Kidney (tissue), 14 donors: Measurements from ENCODE around the gene PPP1R8. TPM values are rescaled to one million over a fixed set of nuclear protein-coding genes. Genes with fewer than 3 reads are reported as not detected.
A peak's percentile ranks its signal among the peaks of the same experiment; 100 is the strongest.

ENCODE experiments used
- DNase-seq, 5 donors: peaks; one replicate each; pipeline ENCODE4 v3.0.0-alpha.2; 2013 to 2020
- FAIRE-seq: peaks from 2 replicates; lab custom pipeline; 2012; peaks lifted over from hg19 to GRCh38; lab: Jason Lieb, UNC
- H3K27ac ChIP-seq, 2 donors: one replicate each; pipeline ENCODE4 v1.7.0; 2013; ENCODE audit warnings: low read depth in 2 of 2, low read length in 2 of 2, inconsistent platforms in 1 of 2
- H3K27me3 ChIP-seq: one replicate; pipeline ENCODE4 v1.7.1; 2013; ENCODE audit warnings: low read length, inconsistent platforms; ENCODE audit not compliant: control insufficient read depth, insufficient read depth
- H3K36me3 ChIP-seq, 3 donors: one replicate each; pipeline versions ENCODE4 v1.7.0 to v1.7.1; 2013; ENCODE audit warnings: low read length in 3 of 3, control low read depth in 1 of 3, inconsistent platforms in 1 of 3; ENCODE audit not compliant: insufficient read depth in 3 of 3, control insufficient read depth in 2 of 3
- H3K4me1 ChIP-seq, 3 donors: one replicate each; pipeline versions ENCODE4 v1.7.0 to v1.7.1; 2013; ENCODE audit warnings: low read length in 3 of 3, inconsistent platforms in 1 of 3, low read depth in 1 of 3; ENCODE audit not compliant: control insufficient read depth in 2 of 3, insufficient read depth in 2 of 3
- H3K4me3 ChIP-seq, 3 donors: one replicate each; pipeline versions ENCODE4 v1.7.0 to v1.8.1; 2013; ENCODE audit warnings: low read length in 3 of 3, control low read depth in 1 of 3, inconsistent platforms in 1 of 3
- H3K9ac ChIP-seq, 3 donors: one replicate each; pipeline versions ENCODE4 v1.7.0 to v1.7.1; 2013; ENCODE audit warnings: low read length in 3 of 3, control low read depth in 1 of 3, inconsistent platforms in 1 of 3
- H3K9me3 ChIP-seq, 3 donors: one replicate each; pipeline versions ENCODE4 v1.7.0 to v1.7.1; 2013; ENCODE audit warnings: low read length in 3 of 3, control low read depth in 1 of 3, inconsistent platforms in 1 of 3; ENCODE audit not compliant: control insufficient read depth in 2 of 3, insufficient read depth in 1 of 3
- CTCF ChIP-seq: IDR thresholded peaks from 3 replicates; pipeline ENCODE4 v1.5.1; 2012; ENCODE audit warnings: mild to moderate bottlenecking, moderate library complexity, borderline replicate concordance; ENCODE audit not compliant: insufficient read depth; ENCODE audit errors: extremely low read depth
- intact Hi-C: fragments of 100-400 bp; cut with DNase I; formaldehyde crosslinking; loops from one replicate; pipeline ENCODE4 v1.11.1; 2022
- polyA plus RNA-seq: library from polyadenylated mRNA; stranded (reverse); fragments of 350-450 nt; fragmentation: Illumina TruSeq; extraction: RNeasy Lipid Tissue Mini Kit (QIAGEN cat#74804); gene quantifications from one replicate; pipeline ENCODE4 v1.2.3, GENCODE V29; 2014; ENCODE audit warnings: low read depth, low replicate concordance; ENCODE audit not compliant: insufficient read depth
- total RNA-seq: library from RNA; stranded (reverse); fragmentation: NEBNext Ultra II Directional; extraction: Animal tissue kit (Norgen Biotek cat#: 25700); gene quantifications from one replicate; pipeline ENCODE4 v1.2.1, GENCODE V29; 2021
- donor health status: control.
- donor health status: control.
- donor health status: control.
- donor health status: control.
- donor health status: control.
- donor health status: DM: yes; HTN: yes; CAD: no.
- donor health status: Normal renal cell carcinoma (clear cell type).

Gene PPP1R8
- total and polyA plus RNA-seq, 2 donors from 2014 or later: 21.8 to 38.6 TPM

- FAIRE-seq: no peak
- intact Hi-C loops: no loop called here
- H3K9me3 ChIP-seq: no peaks in the 10 kb centered on the region
- H3K27ac ChIP-seq: peak overlapping the region in 1 of 2 donors; percentile 70
- H3K27me3 ChIP-seq: no peaks in the 10 kb centered on the region
- no peak overlapping the region for H3K9ac ChIP-seq
- peaks cover 0 to 13% (median 0%) of the 10 kb centered on the region in 3 donors for H3K36me3 ChIP-seq
- TF ChIP-seq CTCF: no peak
- no peak overlapping the region for H3K4me3 ChIP-seq
- H3K4me1 ChIP-seq: no peaks in the 10 kb centered on the region
- no peak for DNase-seq
Measured at GRCh38 chr1:27885114-27885528, 54.5 kb downstream of the PPP1R8 start.

- Histone ChIP-seq H3K4me3 (no peak overlapping the region), H3K36me3 (peaks cover 0 to 13% (median 0%) of the 10 kb centered on the region in 3 donors), H3K27me3 (no peaks in the 10 kb centered on the region), H3K9me3 (no peaks in the 10 kb centered on the region), H3K27ac (peak overlapping the region in 1 of 2 donors; percentile 70), H3K4me1 (no peaks in the 10 kb centered on the region), H3K9ac (no peak overlapping the region)
- FAIRE-seq (no peak), DNase-seq (no peak)
- TF ChIP-seq CTCF: no peak
- intact Hi-C loops: no loop called here
Measured at GRCh38 chr1:27885621-27886352, 55.2 kb downstream of the PPP1R8 start.

GRCh38 chr1:27886353-27886679 is 55.7 kb downstream of the PPP1R8 start:
- no peak overlapping the region for H3K4me3 ChIP-seq

More at GRCh38 chr1:27886353-27886679, 55.7 kb downstream of the PPP1R8 start:
- no peak for FAIRE-seq
- Histone ChIP-seq H3K27me3 (no peaks in the 10 kb centered on the region), H3K27ac (peak overlapping the region in 1 of 2 donors; percentile 65), H3K9me3 (no peaks in the 10 kb centered on the region), H3K9ac (no peak overlapping the region), H3K36me3 (peaks cover 0 to 16% (median 2%) of the 10 kb centered on the region in 3 donors), H3K4me1 (no peaks in the 10 kb centered on the region)
- TF ChIP-seq CTCF: no peak
- intact Hi-C loops: no loop called here
- no peak for DNase-seq
